Measurements from ENCODE around the gene RNF114. TPM values are rescaled to one million over a fixed set of nuclear protein-coding genes. Genes with fewer than 3 reads are reported as not detected.
A peak's percentile ranks its signal among the peaks of the same experiment; 100 is the strongest.
"Not testable (repeated sequence)": the region's sequence is repeated elsewhere in the genome, so short reads cannot be mapped to it uniquely, and the experiment has no call there.

RNF114 gene
- total RNA-seq, 2 experiments from 2014 or later = 47.5 to 66.6 TPM

DNA sequence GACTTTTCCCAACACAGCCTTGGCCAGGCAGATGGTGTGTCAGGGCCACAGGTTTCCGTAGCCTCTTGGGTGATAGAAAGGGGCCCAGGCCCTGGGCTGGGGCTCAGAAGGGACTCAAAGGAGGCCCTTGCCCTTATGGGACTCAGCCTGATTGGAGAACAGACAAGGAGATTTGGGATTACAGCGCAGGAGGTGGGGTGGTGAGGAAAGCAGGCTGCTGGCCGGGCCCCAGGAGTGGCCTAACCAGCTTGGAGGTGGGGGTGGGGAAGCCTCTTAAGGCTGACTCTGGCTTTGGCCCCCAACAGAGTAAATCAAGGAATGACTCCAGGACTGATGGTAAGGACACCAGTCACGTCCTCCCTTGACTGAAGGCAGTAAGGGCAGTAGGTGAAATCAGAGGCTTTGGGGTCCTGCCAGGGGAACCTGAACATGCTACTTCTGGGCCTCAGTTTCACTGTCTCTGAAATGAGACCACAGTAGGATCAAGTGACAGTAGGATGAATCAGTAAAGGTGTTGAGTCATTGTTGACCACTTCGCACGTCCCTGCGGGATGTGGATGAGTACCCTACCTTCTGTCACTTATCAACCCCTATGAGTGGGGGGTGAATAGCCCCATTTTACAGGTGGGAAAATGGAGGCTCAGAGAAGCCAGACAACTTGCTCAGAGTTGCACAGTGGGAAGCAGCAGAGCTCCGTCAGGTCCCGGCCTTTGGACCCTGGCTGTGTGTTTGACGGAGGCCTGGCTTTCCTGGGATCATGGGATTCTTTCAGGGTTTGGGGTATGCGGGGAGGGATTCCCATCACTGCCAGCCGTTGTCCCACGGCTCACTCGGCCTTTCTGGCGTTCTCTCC, 51.0 kb downstream of the RNF114 start:
- intact Hi-C loops (cut with DNase I, micrococcal nuclease) = loop anchor here in 1 of 2 experiments (10.0 kb wide), 1 partner anchor 478 kb away; no protein-coding TSS in a partner anchor
- Mint-ChIP-seq H3K4me1 (peaks cover 9% of the 10 kb centered on the region), H3K9me3 (ENCODE audit: low read depth) (no peaks in the 10 kb centered on the region), H3K27ac (no peak overlapping the region), H3K36me3 (ENCODE audit: low read depth) (no peaks in the 10 kb centered on the region), H3K4me3 (no peak overlapping the region), H3K27me3 (peaks cover under 1% of the 10 kb centered on the region)
- no peak for ATAC-seq
- POLR2A ChIA-PET = no interaction called here
- CTCF ChIA-PET = interaction anchor here (0.5 to 2.5 kb wide), 4 partner anchors 84 to 347 kb away, joined by 3 to 7 read pairs (median 3); no protein-coding TSS in a partner anchor
- no peak for DNase-seq

DNA sequence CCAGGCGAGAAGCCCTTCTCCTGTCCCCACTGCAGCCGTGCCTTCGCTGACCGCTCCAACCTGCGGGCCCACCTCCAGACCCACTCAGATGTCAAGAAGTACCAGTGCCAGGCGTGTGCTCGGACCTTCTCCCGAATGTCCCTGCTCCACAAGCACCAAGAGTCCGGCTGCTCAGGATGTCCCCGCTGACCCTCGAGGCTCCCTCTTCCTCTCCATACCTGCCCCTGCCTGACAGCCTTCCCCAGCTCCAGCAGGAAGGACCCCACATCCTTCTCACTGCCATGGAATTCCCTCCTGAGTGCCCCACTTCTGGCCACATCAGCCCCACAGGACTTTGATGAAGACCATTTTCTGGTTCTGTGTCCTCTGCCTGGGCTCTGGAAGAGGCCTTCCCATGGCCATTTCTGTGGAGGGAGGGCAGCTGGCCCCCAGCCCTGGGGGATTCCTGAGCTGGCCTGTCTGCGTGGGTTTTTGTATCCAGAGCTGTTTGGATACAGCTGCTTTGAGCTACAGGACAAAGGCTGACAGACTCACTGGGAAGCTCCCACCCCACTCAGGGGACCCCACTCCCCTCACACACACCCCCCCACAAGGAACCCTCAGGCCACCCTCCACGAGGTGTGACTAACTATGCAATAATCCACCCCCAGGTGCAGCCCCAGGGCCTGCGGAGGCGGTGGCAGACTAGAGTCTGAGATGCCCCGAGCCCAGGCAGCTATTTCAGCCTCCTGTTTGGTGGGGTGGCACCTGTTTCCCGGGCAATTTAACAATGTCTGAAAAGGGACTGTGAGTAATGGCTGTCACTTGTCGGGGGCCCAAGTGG, 51.9 kb downstream of the RNF114 start:
- no peaks in the 10 kb centered on the region for H3K27me3 Mint-ChIP-seq
- H3K36me3 Mint-ChIP-seq (ENCODE audit: low read depth) = no peaks in the 10 kb centered on the region
- CTCF ChIA-PET = interaction anchor here (0.7 to 2.5 kb wide), 4 partner anchors 83 to 191 kb away, joined by 3 to 10 read pairs (median 6); no protein-coding TSS in a partner anchor
- no peaks in the 10 kb centered on the region for H3K9me3 Mint-ChIP-seq (ENCODE audit: low read depth)
- no peak overlapping the region for H3K27ac Mint-ChIP-seq
- intact Hi-C loops (cut with DNase I, micrococcal nuclease) = loop anchor here in 1 of 2 experiments (10.0 kb wide), 1 partner anchor 477 kb away; no protein-coding TSS in a partner anchor
- ATAC-seq (no peak), DNase-seq (no peak)
- H3K4me3 Mint-ChIP-seq = no peak overlapping the region
- peaks cover 4% of the 10 kb centered on the region for H3K4me1 Mint-ChIP-seq
- POLR2A ChIA-PET = no interaction called here

DNA sequence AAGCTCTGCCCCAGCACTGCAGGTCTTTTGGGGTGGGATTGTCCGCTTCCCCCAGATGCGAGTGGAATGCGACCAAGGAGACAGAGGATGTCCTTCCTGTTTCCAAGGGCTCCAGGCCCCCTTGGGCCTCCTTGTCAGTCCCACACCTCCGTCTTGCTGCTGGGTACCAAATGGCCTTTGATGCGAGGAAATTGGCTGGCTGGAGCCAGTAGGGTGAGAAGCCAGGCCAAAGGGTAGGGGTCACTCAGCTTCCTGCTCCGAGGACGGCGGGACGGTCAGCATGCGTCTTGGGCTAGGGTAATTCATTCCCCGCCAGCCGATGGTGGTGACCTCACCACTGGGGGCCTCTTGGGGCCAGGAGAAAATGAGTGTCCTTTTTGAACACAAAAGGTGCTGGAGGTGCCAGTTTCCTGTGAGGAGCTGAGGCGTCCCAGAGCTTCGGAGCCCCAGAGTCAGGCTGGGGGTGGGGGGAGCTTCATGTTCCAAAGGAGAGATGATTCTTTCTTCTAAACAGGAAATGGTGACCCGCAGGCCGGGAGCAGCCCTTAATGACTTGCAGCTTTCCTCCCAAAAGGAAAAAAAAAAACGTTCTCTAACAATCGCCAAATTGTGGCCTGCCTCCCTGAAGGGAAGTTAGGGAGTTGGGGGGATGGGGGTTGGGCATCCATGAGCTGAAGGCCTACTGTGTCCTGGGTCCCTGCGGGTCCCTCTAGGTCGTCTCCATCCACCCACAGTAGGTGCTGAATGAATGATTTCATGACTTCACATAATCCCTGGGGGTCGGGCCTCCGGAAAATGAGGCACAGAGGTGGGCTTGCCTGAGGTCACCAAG, 53.3 kb downstream of the RNF114 start:
- no peak overlapping the region for H3K4me3 Mint-ChIP-seq
- no peaks in the 10 kb centered on the region for H3K9me3 Mint-ChIP-seq (ENCODE audit: low read depth)
- H3K4me1 Mint-ChIP-seq = no peaks in the 10 kb centered on the region
- no peaks in the 10 kb centered on the region for H3K27me3 Mint-ChIP-seq
- POLR2A ChIA-PET = interaction anchor here (0.6 to 0.8 kb wide), 2 partner anchors 97 to 176 kb away, joined by 3 to 4 read pairs; no protein-coding TSS in a partner anchor
- CTCF ChIA-PET = interaction anchor here (0.6 to 2.5 kb wide), 6 partner anchors 10 to 130 kb away, joined by 3 to 10 read pairs (median 4); no protein-coding TSS in a partner anchor
- intact Hi-C loops (cut with DNase I, micrococcal nuclease) = loop anchor here in 1 of 2 experiments (10.0 kb wide), 1 partner anchor 475 kb away; no protein-coding TSS in a partner anchor
- no peak overlapping the region for H3K27ac Mint-ChIP-seq
- H3K36me3 Mint-ChIP-seq (ENCODE audit: low read depth) = no peaks in the 10 kb centered on the region
- ATAC-seq (peak; percentile 44), DNase-seq (peak; percentile 19)

DNA sequence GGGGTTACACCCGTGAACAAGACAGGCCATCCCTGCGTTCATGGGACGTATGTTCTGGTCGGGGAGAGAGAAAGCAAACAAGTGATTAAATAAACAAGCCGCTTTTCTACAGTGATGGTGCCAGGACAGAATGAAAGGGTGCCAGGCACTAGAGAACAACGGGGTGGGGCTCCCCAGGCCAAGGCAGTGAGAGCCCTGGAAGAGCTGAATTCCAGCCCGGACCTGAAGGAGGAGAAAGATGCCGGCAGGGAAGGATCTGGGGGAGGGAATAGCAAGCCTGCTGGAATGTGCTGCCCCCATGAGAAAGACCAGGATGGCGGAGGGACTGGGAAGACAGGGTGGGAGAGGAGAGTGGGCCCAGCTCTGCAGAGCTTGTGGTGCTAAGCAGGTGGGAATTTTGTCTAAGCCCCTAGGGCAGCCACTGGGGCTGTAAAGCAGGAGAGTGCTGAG, 54.1 kb downstream of the RNF114 start:
- intact Hi-C loops (cut with DNase I, micrococcal nuclease) = no loop called here
- no peak for DNase-seq
- Mint-ChIP-seq H3K27me3 (no peaks in the 10 kb centered on the region), H3K27ac (no peak overlapping the region), H3K36me3 (ENCODE audit: low read depth) (no peaks in the 10 kb centered on the region), H3K4me3 (no peak overlapping the region), H3K4me1 (no peaks in the 10 kb centered on the region), H3K9me3 (ENCODE audit: low read depth) (no peaks in the 10 kb centered on the region)
- ATAC-seq = no peak
- POLR2A ChIA-PET = no interaction called here
- CTCF ChIA-PET = interaction anchor here (0.6 to 2.5 kb wide), 3 partner anchors 11 to 189 kb away, joined by 3 to 10 read pairs (median 4); no protein-coding TSS in a partner anchor

- DNase-seq (no peak), ATAC-seq (no peak)
- ChIA-PET POLR2A (no interaction called here), CTCF (no interaction called here)
- no peak overlapping the region for H3K27ac Mint-ChIP-seq
- no peak overlapping the region for H3K4me3 Mint-ChIP-seq
- intact Hi-C loops (cut with DNase I, micrococcal nuclease) = no loop called here
- H3K9me3 Mint-ChIP-seq (ENCODE audit: low read depth) = no peaks in the 10 kb centered on the region
- no peaks in the 10 kb centered on the region for H3K4me1 Mint-ChIP-seq
- no peaks in the 10 kb centered on the region for H3K36me3 Mint-ChIP-seq (ENCODE audit: low read depth)
- no peaks in the 10 kb centered on the region for H3K27me3 Mint-ChIP-seq
Measured at GRCh38 chr20:49993301-49993751, 57.1 kb downstream of the RNF114 start.

GRCh38 chr20:49995586-49995985, 59.4 kb downstream of the RNF114 start:
- CTCF ChIA-PET = interaction anchor here (0.6 kb wide), 1 partner anchor 458 kb away, joined by 3 read pairs; no protein-coding TSS in a partner anchor
- H3K27ac Mint-ChIP-seq = no peak overlapping the region
- H3K27me3 Mint-ChIP-seq = peaks cover under 1% of the 10 kb centered on the region
- ATAC-seq (no peak), DNase-seq (no peak)
- H3K9me3 Mint-ChIP-seq (ENCODE audit: low read depth) = no peaks in the 10 kb centered on the region
- POLR2A ChIA-PET = interaction anchor here (0.6 kb wide), 1 partner anchor 44 kb away, joined by 3 read pairs; no protein-coding TSS in a partner anchor
- no peaks in the 10 kb centered on the region for H3K36me3 Mint-ChIP-seq (ENCODE audit: low read depth)
- H3K4me3 Mint-ChIP-seq = no peak overlapping the region
- H3K4me1 Mint-ChIP-seq = peaks cover 8% of the 10 kb centered on the region
- intact Hi-C loops (cut with DNase I, micrococcal nuclease) = no loop called here

DNA sequence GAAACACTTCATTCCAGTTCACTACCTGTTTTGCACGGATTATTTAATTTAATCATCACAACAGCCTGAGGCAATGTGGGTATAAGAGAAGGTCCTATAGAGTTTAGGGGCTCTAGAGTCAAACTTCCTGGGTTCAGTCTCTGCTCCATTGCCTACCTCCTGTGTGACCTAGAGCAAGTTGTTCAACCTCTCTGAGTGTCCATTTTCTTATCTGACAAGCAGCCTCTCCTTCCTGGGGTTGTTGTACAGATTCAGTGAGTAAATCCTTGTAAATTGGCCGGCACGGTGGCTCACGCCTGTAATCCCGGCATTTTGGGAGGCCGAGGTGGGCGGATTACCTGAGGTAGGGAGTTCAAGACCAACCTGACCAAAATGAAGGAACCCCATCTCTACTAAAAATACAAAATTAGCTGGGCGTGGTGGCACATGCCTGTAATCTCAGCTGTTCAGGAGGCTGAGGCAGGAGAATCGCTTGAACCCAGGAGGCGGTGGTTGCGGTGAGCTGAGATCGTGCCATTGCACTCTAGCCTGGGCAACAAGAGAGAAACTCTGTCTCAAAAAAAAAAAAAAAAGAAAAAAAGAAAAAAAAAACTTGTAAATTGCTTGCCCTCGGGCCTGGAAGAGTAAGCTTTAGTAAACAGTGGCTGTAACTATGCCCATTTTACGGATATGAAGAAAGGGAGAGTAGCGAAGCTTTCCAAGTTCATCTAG, 62.4 kb downstream of the RNF114 start:
- H3K27ac Mint-ChIP-seq; DNase-seq; ATAC-seq; POLR2A ChIA-PET; intact Hi-C loops (cut with DNase I, micrococcal nuclease); H3K9me3 Mint-ChIP-seq (ENCODE audit: low read depth); H3K36me3 Mint-ChIP-seq (ENCODE audit: low read depth); H3K4me3 Mint-ChIP-seq; H3K27me3 Mint-ChIP-seq: not testable (repeated sequence)
- CTCF ChIA-PET = interaction anchor here (0.6 to 1.6 kb wide), 3 partner anchors 9 to 178 kb away, joined by 3 to 4 read pairs (median 3); no protein-coding TSS in a partner anchor
- H3K4me1 Mint-ChIP-seq = peaks cover 15% of the 10 kb centered on the region

GRCh38 chr20:49999329-49999728, 63.1 kb downstream of the RNF114 start:
- ChIA-PET POLR2A (no interaction called here), CTCF (interaction anchor here (0.6 to 1.6 kb wide), 3 partner anchors 10 to 177 kb away, joined by 3 to 4 read pairs (median 3); no protein-coding TSS in a partner anchor)
- Mint-ChIP-seq H3K4me3 (no peak overlapping the region), H3K27me3 (peaks cover 3% of the 10 kb centered on the region), H3K36me3 (ENCODE audit: low read depth) (no peaks in the 10 kb centered on the region), H3K4me1 (peaks cover 15% of the 10 kb centered on the region), H3K27ac (no peak overlapping the region), H3K9me3 (ENCODE audit: low read depth) (no peaks in the 10 kb centered on the region)
- intact Hi-C loops (cut with DNase I, micrococcal nuclease) = no loop called here
- ATAC-seq (peak; percentile 87), DNase-seq (peak; percentile 78)

- POLR2A ChIA-PET; intact Hi-C loops (cut with DNase I, micrococcal nuclease); DNase-seq; H3K27ac Mint-ChIP-seq; H3K4me3 Mint-ChIP-seq; ATAC-seq; H3K36me3 Mint-ChIP-seq (ENCODE audit: low read depth); H3K27me3 Mint-ChIP-seq; H3K9me3 Mint-ChIP-seq (ENCODE audit: low read depth): not testable (repeated sequence)
- peaks cover 20% of the 10 kb centered on the region for H3K4me1 Mint-ChIP-seq
- CTCF ChIA-PET = interaction anchor here (0.7 to 1.3 kb wide), 3 partner anchors 11 to 380 kb away, joined by 3 to 4 read pairs (median 4); no protein-coding TSS in a partner anchor
Measured at GRCh38 chr20:50000548-50001222, 64.5 kb downstream of the RNF114 start.

All from activated CD4-positive, alpha-beta T cell treated with anti-CD3 and anti-CD28 coated beads for 36 hours (primary cell).